Measurements from ENCODE around the gene RAI14.

GRCh38 chr5:34675857-34676256, 19.7 kb downstream of the RAI14 start:
- TF ChIP-seq CTCF (conservative IDR thresholded peaks at IDR 0.05) (no peak), EZH2 (IDR thresholded peaks at IDR 0.05; ENCODE audit: low read depth) (no peak)
